Astrocyte of the spinal cord (primary cell): ENCODE results near the gene RNU1-1.
"Not testable (repeated sequence)": the region's sequence is repeated elsewhere in the genome, so short reads cannot be mapped to it uniquely, and the experiment has no call there.

Source experiments
- DNase-seq: peaks from one replicate; pipeline ENCODE4 v3.0.0; 2011; ENCODE audit warnings: low read depth, low spot score
- H3K4me3 ChIP-seq: 2 replicates; pipeline ENCODE4 v1.5.1; 2011; ENCODE audit warnings: low read depth, mild to moderate bottlenecking, low read length, moderate library complexity
- in situ Hi-C: cut with HindIII; loops from 2 replicates; pipeline ENCODE4 v1.10.0; 2017; ENCODE audit warnings: low sequenced_read_pairs
- TF ChIP-seq, protein P1 (sequence below): IDR thresholded peaks from 2 replicates; pipeline ENCODE4 v1.5.1; 2012; ENCODE audit warnings: low read depth, mild to moderate bottlenecking, low read length, inconsistent platforms

RNU1-1 gene

GRCh38 chr1:16491056-16491675 is 22.9 kb downstream of the RNU1-1 start:
- in situ Hi-C loops = no loop called here
- H3K4me3 ChIP-seq = no peak overlapping the region
- no peak for DNase-seq
- TF ChIP-seq, protein P1, sequence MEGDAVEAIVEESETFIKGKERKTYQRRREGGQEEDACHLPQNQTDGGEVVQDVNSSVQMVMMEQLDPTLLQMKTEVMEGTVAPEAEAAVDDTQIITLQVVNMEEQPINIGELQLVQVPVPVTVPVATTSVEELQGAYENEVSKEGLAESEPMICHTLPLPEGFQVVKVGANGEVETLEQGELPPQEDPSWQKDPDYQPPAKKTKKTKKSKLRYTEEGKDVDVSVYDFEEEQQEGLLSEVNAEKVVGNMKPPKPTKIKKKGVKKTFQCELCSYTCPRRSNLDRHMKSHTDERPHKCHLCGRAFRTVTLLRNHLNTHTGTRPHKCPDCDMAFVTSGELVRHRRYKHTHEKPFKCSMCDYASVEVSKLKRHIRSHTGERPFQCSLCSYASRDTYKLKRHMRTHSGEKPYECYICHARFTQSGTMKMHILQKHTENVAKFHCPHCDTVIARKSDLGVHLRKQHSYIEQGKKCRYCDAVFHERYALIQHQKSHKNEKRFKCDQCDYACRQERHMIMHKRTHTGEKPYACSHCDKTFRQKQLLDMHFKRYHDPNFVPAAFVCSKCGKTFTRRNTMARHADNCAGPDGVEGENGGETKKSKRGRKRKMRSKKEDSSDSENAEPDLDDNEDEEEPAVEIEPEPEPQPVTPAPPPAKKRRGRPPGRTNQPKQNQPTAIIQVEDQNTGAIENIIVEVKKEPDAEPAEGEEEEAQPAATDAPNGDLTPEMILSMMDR = no peak

- in situ Hi-C loops, DNase-seq, H3K4me3 ChIP-seq: not testable (repeated sequence)
Observed at GRCh38 chr1:16489195-16489880, 24.7 kb downstream of the RNU1-1 start.

- DNase-seq, H3K4me3 ChIP-seq, in situ Hi-C loops: not testable (repeated sequence)
Observed at GRCh38 chr1:16487011-16487410, 27.1 kb downstream of the RNU1-1 start.

GRCh38 chr1:16486316-16486715 is 27.8 kb downstream of the RNU1-1 start:
- in situ Hi-C loops, DNase-seq: not testable (repeated sequence)

GRCh38 chr1:16484931-16485330 is 29.2 kb downstream of the RNU1-1 start:
- no peak overlapping the region for H3K4me3 ChIP-seq
- in situ Hi-C loops = no loop called here
- DNase-seq = no peak
- TF ChIP-seq, protein P1 = no peak

More at GRCh38 chr1:16486316-16486715, 27.8 kb downstream of the RNU1-1 start:
- not testable (repeated sequence) for H3K4me3 ChIP-seq

DNA sequence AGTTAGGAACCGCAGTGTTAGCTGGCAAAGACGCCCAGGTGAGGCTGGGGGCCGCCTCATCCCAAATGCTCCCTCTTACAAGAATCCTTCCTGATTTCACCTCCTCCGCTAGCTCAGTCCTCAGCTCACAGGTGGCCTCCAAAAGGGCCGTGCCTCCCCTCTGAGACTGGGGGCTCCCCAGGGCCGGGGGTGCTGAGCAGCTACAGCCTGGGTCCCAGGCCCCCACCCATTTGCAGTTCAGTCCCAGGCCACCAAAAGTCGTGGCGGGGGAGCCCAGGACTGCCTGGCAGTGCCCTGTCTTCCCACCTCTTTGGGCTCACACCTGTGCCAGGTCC is 29.6 kb downstream of the RNU1-1 start:
- TF ChIP-seq, protein P1 = no peak
- H3K4me3 ChIP-seq = no peak overlapping the region
- in situ Hi-C loops = no loop called here
- no peak for DNase-seq

GRCh38 chr1:16483639-16484500 is 30.2 kb downstream of the RNU1-1 start:
- H3K4me3 ChIP-seq, DNase-seq, in situ Hi-C loops: not testable (repeated sequence)

DNA sequence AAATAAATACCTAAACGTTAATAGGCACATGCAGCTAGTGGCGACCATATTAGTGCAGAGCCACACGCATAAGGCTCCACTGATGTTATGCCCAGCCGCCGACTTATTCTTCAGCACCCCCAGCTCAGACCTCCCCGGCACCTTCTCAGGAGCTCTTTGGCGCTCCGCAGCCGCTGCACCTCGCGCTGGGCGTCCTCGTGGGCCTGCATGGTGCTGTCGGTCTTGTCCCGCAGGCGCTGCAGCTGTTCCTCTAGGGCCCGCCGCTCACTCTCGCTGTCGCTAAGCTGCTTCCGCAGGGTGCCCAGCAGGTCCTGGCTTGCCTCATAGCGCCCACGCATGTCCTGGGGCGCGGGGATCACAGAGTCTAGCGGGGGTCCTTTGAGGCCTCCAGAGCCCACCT is 30.9 kb downstream of the RNU1-1 start:
- H3K4me3 ChIP-seq = not testable (repeated sequence)

GRCh38 chr1:16478091-16478490 is 36.0 kb downstream of the RNU1-1 start:
- in situ Hi-C loops = no loop called here
- no peak for DNase-seq
- no peak overlapping the region for H3K4me3 ChIP-seq
- TF ChIP-seq, protein P1 = no peak

More for the DNA sequence above, 30.9 kb downstream of the RNU1-1 start:
- in situ Hi-C loops, DNase-seq: not testable (repeated sequence)

DNA sequence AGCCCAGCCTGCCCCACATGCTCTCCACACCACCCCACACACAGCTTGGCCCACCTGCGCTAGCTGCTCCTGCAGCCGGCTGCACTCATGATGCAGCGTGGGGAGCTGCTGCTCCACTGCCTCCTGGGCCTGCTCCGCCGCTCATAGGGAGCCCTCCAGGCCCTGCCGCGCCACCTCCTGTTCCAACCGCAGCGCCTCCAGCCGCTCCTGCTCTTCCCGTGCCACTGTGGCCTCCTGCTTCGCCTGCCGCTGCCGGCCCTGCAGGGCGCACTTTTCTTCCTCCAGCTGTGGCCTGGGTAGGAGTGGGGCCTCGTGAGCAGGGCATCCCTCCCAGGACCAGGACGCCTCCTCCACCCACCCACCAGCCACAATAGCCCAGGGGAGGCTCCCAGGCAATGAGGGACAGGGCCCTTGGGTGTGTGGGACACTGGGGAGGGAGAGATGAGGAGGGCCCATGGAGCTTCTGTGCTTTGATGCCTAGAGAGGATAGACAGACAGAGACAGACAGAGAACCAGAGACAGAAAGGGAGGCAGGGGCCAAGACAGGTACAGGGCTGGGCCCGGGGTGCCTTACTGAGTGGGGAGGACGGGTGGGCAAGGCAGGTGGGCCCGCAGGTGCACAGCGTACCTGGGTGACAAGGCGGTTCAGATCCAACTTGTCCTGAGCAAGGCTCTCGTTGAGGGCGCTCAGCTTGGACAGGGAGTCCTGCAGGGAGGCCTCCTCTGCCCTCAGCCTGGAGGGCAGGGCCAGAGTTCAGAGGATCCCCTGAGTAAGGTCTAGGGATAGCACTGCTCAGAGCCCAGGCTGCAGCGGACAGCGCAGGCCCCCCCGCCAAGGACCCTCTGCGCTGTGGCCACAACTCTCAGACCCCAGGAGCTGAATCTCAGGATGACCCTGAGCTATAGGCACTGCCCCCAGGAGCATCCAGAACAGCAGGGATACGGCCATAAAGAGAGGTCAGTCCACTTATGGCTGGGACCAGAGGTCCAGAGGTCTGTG is 38.0 kb downstream of the RNU1-1 start:
- H3K4me3 ChIP-seq, DNase-seq, in situ Hi-C loops: not testable (repeated sequence)

DNA sequence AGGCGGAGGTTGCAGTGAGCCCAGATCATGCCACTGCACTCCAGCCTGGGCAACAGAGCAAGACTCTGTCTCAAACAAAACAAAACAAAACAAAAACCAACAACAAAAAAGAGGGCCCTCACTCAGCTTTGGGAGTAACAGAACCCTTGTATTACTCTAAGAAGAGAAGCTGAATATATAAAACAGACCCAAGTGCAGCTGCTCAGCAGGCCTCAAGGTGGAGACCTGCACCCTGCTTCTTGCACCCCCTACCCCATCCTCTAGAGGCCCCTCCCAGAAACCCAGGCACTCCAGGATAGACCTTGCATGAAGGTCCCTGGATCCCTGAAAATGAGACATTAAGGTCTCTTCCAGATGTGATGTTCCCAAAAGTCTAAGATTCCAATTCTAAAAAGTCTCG is 39.2 kb downstream of the RNU1-1 start:
- in situ Hi-C loops, DNase-seq: not testable (repeated sequence)

More for the DNA sequence above, 39.2 kb downstream of the RNU1-1 start:
- not testable (repeated sequence) for H3K4me3 ChIP-seq
